Activated T-helper 1 cell treated with anti-CD3 and anti-CD28 coated beads, Interleukin-12 subunit alpha, Interleukin-12 subunit beta, Interleukin-2, Interleukin-4 antibody, amounts not matched to agents 30 ng/mL and 10 ng/mL and 1 ng/mL, durations not matched to agents 14 hours and 24 hours and 36 hours (primary cell): Measurements from ENCODE around the gene BCL10. TPM values are rescaled to one million over a fixed set of nuclear protein-coding genes. Genes with fewer than 3 reads are reported as not detected.
"Not testable (repeated sequence)": the region's sequence is repeated elsewhere in the genome, so short reads cannot be mapped to it uniquely, and the experiment has no call there.

Source experiments
- DNase-seq: peaks from one replicate; pipeline ENCODE4 v3.0.0; 2021; ENCODE audit warnings: low spot score
- H3K27ac Mint-ChIP-seq: one replicate; pipeline ENCODE4 v1.8.0; 2021; ENCODE audit warnings: mild to moderate bottlenecking, mixed read lengths
- H3K27me3 Mint-ChIP-seq: one replicate; pipeline ENCODE4 v1.8.0; 2022; ENCODE audit warnings: mild to moderate bottlenecking, moderate library complexity, mixed read lengths; ENCODE audit not compliant: insufficient read depth
- H3K36me3 Mint-ChIP-seq: one replicate; pipeline ENCODE4 v1.8.0; 2021; ENCODE audit warnings: low read depth, mixed read lengths
- H3K4me1 Mint-ChIP-seq: one replicate; pipeline ENCODE4 v1.8.0; 2021; ENCODE audit warnings: low read depth, mixed read lengths
- H3K4me3 Mint-ChIP-seq: one replicate; pipeline ENCODE4 v1.8.0; 2021; ENCODE audit warnings: mild to moderate bottlenecking, moderate library complexity, mixed read lengths
- H3K9me3 Mint-ChIP-seq: one replicate; pipeline ENCODE4 v1.8.0; 2021; ENCODE audit warnings: mixed read lengths
- intact Hi-C: fragments of 100-400 bp; cut with micrococcal nuclease; formaldehyde crosslinking; loops from one replicate; pipeline ENCODE4 v1.15.1; 2024
- total RNA-seq: library from RNA; stranded (reverse); gene quantifications from 2 replicates; pipeline ENCODE4 v1.2.3, GENCODE V29; 2022

The BCL10 gene
- total RNA-seq, 1 donor from 2014 or later = 28.8 TPM

- peaks cover 72% of the 10 kb centered on the region for H3K4me1 Mint-ChIP-seq
- H3K4me3 Mint-ChIP-seq = peak overlapping the region; percentile 88
- no peaks in the 10 kb centered on the region for H3K9me3 Mint-ChIP-seq
- intact Hi-C loops = loop anchor here (1.0 to 10.0 kb wide), 17 partner anchors 16 to 1637 kb away; partner anchors contain the start of genes C1orf52, GNG5, HS2ST1 and MCOLN2
- peaks cover 31% of the 10 kb centered on the region for H3K36me3 Mint-ChIP-seq
- H3K27me3 Mint-ChIP-seq = peaks cover 4% of the 10 kb centered on the region
- no peak for DNase-seq
- H3K27ac Mint-ChIP-seq = peak overlapping the region; percentile 82
Observed at GRCh38 chr1:85275701-85276214, 674 bp downstream of the BCL10 start.

- DNase-seq = no peak
- H3K27ac Mint-ChIP-seq = peak overlapping the region; percentile 82
- H3K27me3 Mint-ChIP-seq = no peaks in the 10 kb centered on the region
- intact Hi-C loops = loop anchor here (2.0 to 10.0 kb wide), 7 partner anchors 278 to 1637 kb away; partner anchors contain the start of genes GNG5, HS2ST1, MCOLN2 and ODF2L
- peak overlapping the region; percentile 88 for H3K4me3 Mint-ChIP-seq
- H3K36me3 Mint-ChIP-seq = peaks cover 36% of the 10 kb centered on the region
- H3K4me1 Mint-ChIP-seq = peaks cover 67% of the 10 kb centered on the region
- H3K9me3 Mint-ChIP-seq = no peaks in the 10 kb centered on the region
Observed at GRCh38 chr1:85274969-85275453, 1.4 kb downstream of the BCL10 start.

DNA sequence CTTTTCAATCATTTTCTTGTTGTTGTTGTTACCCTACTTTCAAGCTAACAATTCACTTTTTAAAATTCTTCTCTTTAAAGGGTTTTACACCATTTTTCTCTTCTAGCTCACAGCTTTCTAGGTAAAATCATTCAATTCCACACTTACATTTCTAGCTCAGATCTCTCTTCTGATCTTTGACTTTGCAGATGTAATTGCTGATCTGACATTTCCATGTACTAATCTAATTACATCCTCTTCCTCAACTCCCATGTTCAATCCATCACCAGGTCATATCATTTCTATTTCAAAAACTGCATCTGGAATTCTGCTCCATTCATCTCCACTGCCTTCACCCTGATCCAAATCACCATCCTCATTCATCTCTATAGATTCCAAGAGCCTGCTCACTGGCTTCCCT, 3.0 kb downstream of the BCL10 start:
- Mint-ChIP-seq H3K9me3 (no peaks in the 10 kb centered on the region), H3K4me3 (no peak overlapping the region), H3K27me3 (no peaks in the 10 kb centered on the region), H3K4me1 (peaks cover 63% of the 10 kb centered on the region), H3K36me3 (peaks cover 47% of the 10 kb centered on the region), H3K27ac (no peak overlapping the region)
- intact Hi-C loops = loop anchor here (10.0 kb wide), 1 partner anchor 1121 kb away; the partner anchor contains the start of gene ODF2L
- DNase-seq = no peak

- Mint-ChIP-seq H3K4me3 (no peak overlapping the region), H3K4me1 (peaks cover 41% of the 10 kb centered on the region), H3K36me3 (peaks cover 46% of the 10 kb centered on the region), H3K27ac (peak overlapping the region; percentile 6), H3K9me3 (no peaks in the 10 kb centered on the region), H3K27me3 (no peaks in the 10 kb centered on the region)
- intact Hi-C loops = no loop called here
- no peak for DNase-seq
Observed at GRCh38 chr1:85268801-85269585, 7.4 kb downstream of the BCL10 start.

DNA sequence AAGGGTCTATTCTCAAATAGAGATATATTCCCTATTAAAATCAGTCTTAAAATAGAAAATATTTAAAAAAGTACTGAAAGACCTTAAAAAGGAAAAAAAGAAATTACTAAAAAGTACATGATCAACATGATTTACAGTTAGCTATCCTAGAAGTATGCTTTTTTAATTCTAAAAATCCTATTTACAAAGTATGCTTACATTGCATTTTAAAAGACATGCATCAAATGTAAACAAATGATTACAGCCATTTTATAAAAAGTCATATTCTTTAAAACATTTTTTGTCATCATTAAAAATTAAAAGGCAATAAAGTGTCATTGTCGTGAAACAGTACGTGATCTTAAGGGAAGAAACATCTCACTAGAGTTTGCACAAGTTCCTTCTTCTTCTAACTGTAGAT, 9.1 kb downstream of the BCL10 start:
- no peak overlapping the region for H3K27ac Mint-ChIP-seq
- H3K4me1 Mint-ChIP-seq = peaks cover 31% of the 10 kb centered on the region
- intact Hi-C loops = no loop called here
- no peak overlapping the region for H3K4me3 Mint-ChIP-seq
- H3K27me3 Mint-ChIP-seq = no peaks in the 10 kb centered on the region
- H3K36me3 Mint-ChIP-seq = peaks cover 41% of the 10 kb centered on the region
- DNase-seq = no peak
- no peaks in the 10 kb centered on the region for H3K9me3 Mint-ChIP-seq

GRCh38 chr1:85264150-85264549, 12.3 kb downstream of the BCL10 start:
- Mint-ChIP-seq H3K4me1 (peaks cover 20% of the 10 kb centered on the region), H3K36me3 (peaks cover 25% of the 10 kb centered on the region), H3K9me3 (peaks cover 7% of the 10 kb centered on the region), H3K27ac (no peak overlapping the region), H3K27me3 (no peaks in the 10 kb centered on the region), H3K4me3 (no peak overlapping the region)
- intact Hi-C loops = no loop called here
- no peak for DNase-seq

DNA sequence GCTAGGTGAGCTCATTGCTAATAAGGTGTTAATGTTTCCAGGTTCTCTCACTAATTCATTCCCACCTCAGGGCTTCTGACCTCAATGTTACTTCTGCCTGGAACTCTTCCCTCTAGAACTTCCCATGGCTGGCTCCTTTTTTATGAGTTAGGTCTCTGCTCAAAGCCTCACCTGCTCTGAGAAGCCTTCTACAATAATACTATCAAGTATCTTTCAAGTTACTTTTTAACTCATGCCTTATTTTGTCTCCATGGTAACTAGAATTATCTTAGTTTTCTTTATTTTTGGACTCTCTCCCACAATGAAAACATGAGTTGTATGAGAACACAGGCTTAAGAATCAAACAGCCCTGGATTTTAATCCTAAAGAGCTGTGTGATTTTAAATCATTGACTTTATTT, 13.4 kb downstream of the BCL10 start:
- intact Hi-C loops = no loop called here

GRCh38 chr1:85259912-85260274, 16.5 kb downstream of the BCL10 start:
- intact Hi-C loops = loop anchor here (1.0 to 10.0 kb wide), 14 partner anchors 16 to 1113 kb away; partner anchors contain the start of genes BCL10, SSX2IP, SYDE2 and ZNHIT6
- peak overlapping the region; percentile 96 for H3K4me3 Mint-ChIP-seq
- H3K4me1 Mint-ChIP-seq = peaks cover 41% of the 10 kb centered on the region
- H3K36me3 Mint-ChIP-seq = peaks cover 40% of the 10 kb centered on the region
- H3K27me3 Mint-ChIP-seq = no peaks in the 10 kb centered on the region
- no peak for DNase-seq
- H3K9me3 Mint-ChIP-seq = peaks cover 7% of the 10 kb centered on the region
- peak overlapping the region; percentile 74 for H3K27ac Mint-ChIP-seq

More for the DNA sequence above, 13.4 kb downstream of the BCL10 start:
- Mint-ChIP-seq H3K27ac (no peak overlapping the region), H3K36me3 (peaks cover 26% of the 10 kb centered on the region), H3K4me3 (no peak overlapping the region), H3K4me1 (peaks cover 25% of the 10 kb centered on the region), H3K27me3 (no peaks in the 10 kb centered on the region), H3K9me3 (peaks cover 7% of the 10 kb centered on the region)
- no peak for DNase-seq

- peaks cover 40% of the 10 kb centered on the region for H3K4me1 Mint-ChIP-seq
- H3K9me3 Mint-ChIP-seq = peaks cover 7% of the 10 kb centered on the region
- intact Hi-C loops = loop anchor here (1.0 to 10.0 kb wide), 14 partner anchors 17 to 1112 kb away; partner anchors contain the start of genes BCL10, SSX2IP, SYDE2 and ZNHIT6
- H3K27ac Mint-ChIP-seq = peak within 1 kb of the TSS; percentile 90
- H3K4me3 Mint-ChIP-seq = peak within 1 kb of the TSS; percentile 96
- peaks cover 39% of the 10 kb centered on the region for H3K36me3 Mint-ChIP-seq
- DNase-seq = peak; percentile 96
- no peaks in the 10 kb centered on the region for H3K27me3 Mint-ChIP-seq
Observed at GRCh38 chr1:85259118-85259911, 17.1 kb downstream of the BCL10 start, which contains the start of gene C1orf52. Gene C1orf52, minus strand, starts transcription at chr1:85259662. Its CDS starts 29 bp downstream, at chr1:85259633.

GRCh38 chr1:85258536-85259117, 17.8 kb downstream of the BCL10 start:
- no peak for DNase-seq
- Mint-ChIP-seq H3K4me1 (peaks cover 34% of the 10 kb centered on the region), H3K27me3 (no peaks in the 10 kb centered on the region), H3K9me3 (peaks cover 7% of the 10 kb centered on the region), H3K36me3 (peaks cover 37% of the 10 kb centered on the region), H3K4me3 (peak overlapping the region; percentile 96), H3K27ac (peak overlapping the region; percentile 90)
- intact Hi-C loops = loop anchor here (1.0 to 10.0 kb wide), 14 partner anchors 18 to 1111 kb away; partner anchors contain the start of genes BCL10, SSX2IP, SYDE2 and ZNHIT6

DNA sequence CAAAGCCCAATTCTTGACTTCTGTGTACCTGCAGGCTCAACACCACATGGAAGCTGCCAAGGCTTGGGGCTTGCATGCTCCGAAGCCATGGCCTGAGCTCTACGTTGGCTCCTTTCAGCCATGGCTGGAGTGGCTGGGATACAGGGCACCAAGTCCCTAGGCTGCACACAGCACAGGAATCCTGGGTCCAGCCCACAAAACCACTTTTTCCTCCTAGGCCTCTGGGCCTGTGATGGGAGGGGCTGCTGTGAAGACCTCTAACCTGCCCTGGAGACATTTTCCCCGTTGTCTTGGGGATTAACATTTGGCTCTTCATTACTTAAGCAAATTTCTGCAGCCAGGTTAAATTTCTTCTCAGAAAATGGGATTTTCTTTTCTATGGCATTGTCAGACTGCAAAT, 27.4 kb downstream of the BCL10 start:
- DNase-seq, H3K27me3 Mint-ChIP-seq, H3K4me3 Mint-ChIP-seq, H3K4me1 Mint-ChIP-seq, intact Hi-C loops, H3K27ac Mint-ChIP-seq, H3K9me3 Mint-ChIP-seq: not testable (repeated sequence)
- H3K36me3 Mint-ChIP-seq = peaks cover 21% of the 10 kb centered on the region

DNA sequence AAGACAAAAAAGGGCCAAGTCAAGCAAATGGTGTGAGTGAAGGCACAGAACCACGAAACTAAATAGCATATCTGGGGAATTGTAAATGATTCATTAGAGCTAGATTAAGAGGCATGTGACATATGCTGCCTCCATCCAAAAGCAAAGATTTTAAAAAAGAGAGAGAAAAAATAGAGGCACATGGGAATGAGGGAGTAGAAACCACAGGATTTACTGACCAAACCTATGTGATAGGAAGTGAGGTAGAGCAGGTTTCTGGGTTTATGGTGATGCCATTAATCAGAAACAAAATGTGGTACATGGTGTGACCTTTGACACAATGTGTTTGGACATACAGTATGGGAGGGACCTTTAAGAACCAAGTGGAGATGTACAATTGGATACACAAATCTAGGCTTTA, 30.5 kb downstream of the BCL10 start:
- Mint-ChIP-seq H3K9me3 (no peaks in the 10 kb centered on the region), H3K4me3 (no peak overlapping the region), H3K36me3 (peaks cover 13% of the 10 kb centered on the region), H3K27ac (no peak overlapping the region), H3K27me3 (no peaks in the 10 kb centered on the region), H3K4me1 (peaks cover 4% of the 10 kb centered on the region)
- intact Hi-C loops = no loop called here
- no peak for DNase-seq
